Prostate gland (tissue), 2 donors: ENCODE results near the gene SMU1. TPM values are rescaled to one million over a fixed set of nuclear protein-coding genes. Genes with fewer than 3 reads are reported as not detected.

Source experiments
- DNase-seq: peaks from one replicate; pipeline ENCODE4 v3.0.0-alpha.2; 2019; ENCODE audit warnings: low spot score
- H3K27ac ChIP-seq, 2 donors: fragments of 200-600 bp; sonication (generic); 2 replicates each; pipeline ENCODE4 v1.5.1; 2017 to 2019
- H3K27me3 ChIP-seq: fragments of 200-600 bp; sonication (generic); replicated peaks from 2 replicates; pipeline ENCODE4 v1.5.1; 2019; ENCODE audit not compliant: insufficient read depth
- H3K36me3 ChIP-seq, 2 donors: fragments of 200-600 bp; sonication (generic); 1 replicate in 1 of 2; 2 replicates in 1 of 2; pipeline versions ENCODE4 v1.5.1 to v1.8.1; 2017 to 2019
- H3K4me1 ChIP-seq: fragments of 200-600 bp; sonication (generic); replicated peaks from 2 replicates; pipeline ENCODE4 v1.5.1; 2019
- H3K4me3 ChIP-seq, 2 donors: fragments of 200-600 bp; sonication (generic); 2 replicates each; pipeline ENCODE4 v1.5.1; 2017 to 2019
- H3K9me3 ChIP-seq: fragments of 200-600 bp; sonication (generic); 2 replicates; pipeline ENCODE4 v1.5.1; 2017
- CTCF ChIP-seq, 4 experiments: fragments of 200-600 bp in 2 of 4; fragments of 450-650 bp in 2 of 4; sonication (generic) in 2 of 4; IDR thresholded peaks; 1 replicate in 3 of 4; 2 replicates in 1 of 4; pipeline ENCODE4 v1.5.1; 2016 to 2019; ENCODE audit warnings: antibody characterized with exemption in 4 of 4, mild to moderate bottlenecking in 2 of 4, moderate library complexity in 2 of 4
- POLR2A ChIP-seq: fragments of 450-650 bp; IDR thresholded peaks from one replicate; pipeline ENCODE4 v1.6.1; 2016; ENCODE audit warnings: antibody characterized with exemption, mild to moderate bottlenecking
- POLR2AphosphoS5 ChIP-seq: sonication (generic); formaldehyde crosslinking; IDR thresholded peaks from one replicate; pipeline ENCODE4 v1.6.1; 2017; ENCODE audit warnings: antibody characterized with exemption
- WGBS: methylation state at CpG from one replicate; pipeline ENCODE4 v1.1.5; 2018; 5-methylcytosine and 5-hydroxymethylcytosine counted together
- intact Hi-C: fragments of 100-400 bp; cut with DNase I; formaldehyde crosslinking; loops from one replicate; pipeline ENCODE4 v1.14.2; 2022
- total RNA-seq, 2 donors: library from RNA; depleted of rRNA; stranded (reverse); fragments of >200 nt; gene quantifications; one replicate each; pipeline ENCODE4 v1.1.0, GENCODE V29; 2016

Gene SMU1
- total RNA-seq, 2 donors from 2014 or later, result 18.4 to 19.1 TPM

GRCh38 chr9:32991897-32992594, 84.4 kb downstream of the SMU1 start:
- DNase-seq, result no peak
- Histone ChIP-seq H3K36me3 (peaks cover 0 to 5% of the 10 kb centered on the region in 2 donors), H3K27ac (no peak overlapping the region), H3K4me1 (no peaks in the 10 kb centered on the region), H3K9me3 (no peaks in the 10 kb centered on the region), H3K4me3 (no peak overlapping the region), H3K27me3 (no peaks in the 10 kb centered on the region)
- WGBS, result 69% methylated on average over 6 of the region's 6 CpGs
- intact Hi-C loops, result no loop called here
- no peak for TF ChIP-seq POLR2A
- TF ChIP-seq POLR2AphosphoS5, result no peak
- no peak for TF ChIP-seq CTCF (IDR thresholded peaks at IDR 0.05)

Other genes starting within 250 kb of the SMU1 start
- 10 to 100 TPM; 23.2 to 34.8 TPM for gene APTX, start 75.0 kb downstream of the SMU1 start, total RNA-seq
- gene DNAJA1, start 51.4 kb downstream of the SMU1 start, total RNA-seq, result 100 to 1,000 TPM in 1 of 2 donors, 10 to 100 TPM in 1; 99.4 to 116 TPM
- 100 to 1,000 TPM; 153 to 185 TPM for gene B4GALT1, start 90.7 kb upstream of the SMU1 start, total RNA-seq
- gene SPINK4, start 163.5 kb upstream of the SMU1 start, total RNA-seq, result not detected
- gene BAG1, start 188.0 kb upstream of the SMU1 start, total RNA-seq, result 100 to 1,000 TPM in 1 of 2 donors, 10 to 100 TPM in 1; 94.9 to 112 TPM
- gene CHMP5, start 188.4 kb upstream of the SMU1 start, total RNA-seq, result 10 to 100 TPM; 48.8 to 84.2 TPM
- 10 to 100 TPM; 30.8 to 39.5 TPM for gene NFX1, start 213.8 kb upstream of the SMU1 start, total RNA-seq